ENCODE measurements around the gene TXNDC16.
"Not testable (repeated sequence)": the region's sequence is repeated elsewhere in the genome, so short reads cannot be mapped to it uniquely, and the experiment has no call there.

The TXNDC16 gene

GRCh38 chr14:52514046-52514811 is 38.1 kb downstream of the TXNDC16 start:
- Histone ChIP-seq H3K36me3 (replicated peaks) (no peaks in the 10 kb centered on the region), H3K27me3 (ENCODE audit: low read depth) (no peaks in the 10 kb centered on the region), H3K9me3 (no peaks in the 10 kb centered on the region), H3K4me1 (no peaks in the 10 kb centered on the region; the same call in 1 of the 2 replicates), H3K4me3 (no peak overlapping the region)
- no peak for DNase-seq (ENCODE audit: low spot score in 2 of 2)
- in situ Hi-C loops (cut with MboI; ENCODE audit: low sequenced_read_pairs): no loop called here

GRCh38 chr14:52513249-52513648 is 39.1 kb downstream of the TXNDC16 start:
- DNase-seq (ENCODE audit: low spot score in 2 of 2): no peak

GRCh38 chr14:52494444-52494843 is 57.9 kb downstream of the TXNDC16 start:
- in situ Hi-C loops (cut with MboI; ENCODE audit: low sequenced_read_pairs): no loop called here

More at GRCh38 chr14:52513249-52513648, 39.1 kb downstream of the TXNDC16 start:
- no peaks in the 10 kb centered on the region for H3K36me3 ChIP-seq (replicated peaks)
- no peaks in the 10 kb centered on the region for H3K27me3 ChIP-seq (ENCODE audit: low read depth)
- H3K4me1 ChIP-seq: no peaks in the 10 kb centered on the region; the same call in 1 of the 2 replicates
- in situ Hi-C loops (cut with MboI; ENCODE audit: low sequenced_read_pairs): no loop called here
- H3K9me3 ChIP-seq: no peaks in the 10 kb centered on the region
- no peak overlapping the region for H3K4me3 ChIP-seq

GRCh38 chr14:52485350-52485960 is 66.8 kb downstream of the TXNDC16 start:
- no peaks in the 10 kb centered on the region for H3K36me3 ChIP-seq (replicated peaks)

More at GRCh38 chr14:52494444-52494843, 57.9 kb downstream of the TXNDC16 start:
- Histone ChIP-seq H3K9me3 (no peaks in the 10 kb centered on the region), H3K4me1 (no peaks in the 10 kb centered on the region), H3K4me3 (no peak overlapping the region), H3K36me3 (replicated peaks) (no peaks in the 10 kb centered on the region), H3K27me3 (ENCODE audit: low read depth) (no peaks in the 10 kb centered on the region)
- DNase-seq (ENCODE audit: low spot score in 2 of 2): no peak

GRCh38 chr14:52481864-52482263 is 70.4 kb downstream of the TXNDC16 start:
- Histone ChIP-seq H3K4me3 (no peak overlapping the region), H3K27me3 (ENCODE audit: low read depth) (no peaks in the 10 kb centered on the region), H3K4me1 (no peaks in the 10 kb centered on the region), H3K36me3 (replicated peaks) (no peaks in the 10 kb centered on the region), H3K9me3 (peaks cover 2% of the 10 kb centered on the region; the same call in 1 of the 2 replicates)
- in situ Hi-C loops (cut with MboI; ENCODE audit: low sequenced_read_pairs): no loop called here
- no peak for DNase-seq (ENCODE audit: low spot score in 2 of 2)

More at GRCh38 chr14:52485350-52485960, 66.8 kb downstream of the TXNDC16 start:
- H3K4me1 ChIP-seq: no peaks in the 10 kb centered on the region
- H3K9me3 ChIP-seq: no peaks in the 10 kb centered on the region
- H3K4me3 ChIP-seq: no peak overlapping the region
- DNase-seq (ENCODE audit: low spot score in 2 of 2): no peak
- H3K27me3 ChIP-seq (ENCODE audit: low read depth): no peaks in the 10 kb centered on the region
- in situ Hi-C loops (cut with MboI; ENCODE audit: low sequenced_read_pairs): no loop called here

- H3K27me3 ChIP-seq (ENCODE audit: low read depth): no peaks in the 10 kb centered on the region
- peak in 1 of 2 experiments; percentile 50 for DNase-seq (ENCODE audit: low spot score in 2 of 2)
- no peak overlapping the region for H3K4me3 ChIP-seq
- H3K4me1 ChIP-seq: peaks cover 4% of the 10 kb centered on the region
- in situ Hi-C loops (cut with MboI; ENCODE audit: low sequenced_read_pairs): no loop called here
- peaks cover 6% of the 10 kb centered on the region; the same call in 1 of the 2 replicates for H3K9me3 ChIP-seq
- H3K36me3 ChIP-seq (replicated peaks): no peaks in the 10 kb centered on the region
Measured at GRCh38 chr14:52473557-52473956, 78.7 kb downstream of the TXNDC16 start.

GRCh38 chr14:52472728-52473127 is 79.6 kb downstream of the TXNDC16 start:
- Histone ChIP-seq H3K4me1 (peaks cover 4% of the 10 kb centered on the region), H3K9me3 (peaks cover 6% of the 10 kb centered on the region; the same call in 1 of the 2 replicates), H3K4me3 (no peak overlapping the region), H3K36me3 (replicated peaks) (no peaks in the 10 kb centered on the region), H3K27me3 (ENCODE audit: low read depth) (no peaks in the 10 kb centered on the region)
- in situ Hi-C loops (cut with MboI; ENCODE audit: low sequenced_read_pairs): no loop called here
- no peak for DNase-seq (ENCODE audit: low spot score in 2 of 2)

- H3K4me1 ChIP-seq; H3K9me3 ChIP-seq; H3K4me3 ChIP-seq; DNase-seq (ENCODE audit: low spot score in 2 of 2); H3K27me3 ChIP-seq (ENCODE audit: low read depth); H3K36me3 ChIP-seq (replicated peaks); in situ Hi-C loops (cut with MboI; ENCODE audit: low sequenced_read_pairs): not testable (repeated sequence)
Measured at GRCh38 chr14:52472251-52472650, 80.1 kb downstream of the TXNDC16 start.

- Histone ChIP-seq H3K27me3 (ENCODE audit: low read depth) (no peaks in the 10 kb centered on the region), H3K36me3 (replicated peaks) (peaks cover under 1% of the 10 kb centered on the region), H3K4me3 (no peak overlapping the region), H3K4me1 (no peaks in the 10 kb centered on the region), H3K9me3 (no peaks in the 10 kb centered on the region)
- in situ Hi-C loops (cut with MboI; ENCODE audit: low sequenced_read_pairs): no loop called here
- no peak for DNase-seq (ENCODE audit: low spot score in 2 of 2)
Measured at GRCh38 chr14:52467515-52468266, 84.6 kb downstream of the TXNDC16 start.

- Histone ChIP-seq H3K4me3 (no peak overlapping the region), H3K9me3 (0 out of 2 replicates have a peak, but pooled peaks cover 6% of the 10 kb centered on the region), H3K4me1 (no peaks in the 10 kb centered on the region), H3K36me3 (replicated peaks) (peaks cover 5% of the 10 kb centered on the region), H3K27me3 (ENCODE audit: low read depth) (no peaks in the 10 kb centered on the region)
- DNase-seq (ENCODE audit: low spot score in 2 of 2): no peak
- in situ Hi-C loops (cut with MboI; ENCODE audit: low sequenced_read_pairs): no loop called here
Measured at GRCh38 chr14:52464175-52464574, 88.1 kb downstream of the TXNDC16 start.

- DNase-seq (ENCODE audit: low spot score in 2 of 2): no peak
- peaks cover 5% of the 10 kb centered on the region for H3K36me3 ChIP-seq (replicated peaks)
- 0 out of 2 replicates have a peak, but pooled peaks cover 6% of the 10 kb centered on the region for H3K9me3 ChIP-seq
- no peaks in the 10 kb centered on the region for H3K27me3 ChIP-seq (ENCODE audit: low read depth)
- no peak overlapping the region for H3K4me3 ChIP-seq
- in situ Hi-C loops (cut with MboI; ENCODE audit: low sequenced_read_pairs): no loop called here
- H3K4me1 ChIP-seq: no peaks in the 10 kb centered on the region
Measured at GRCh38 chr14:52463375-52463774, 88.9 kb downstream of the TXNDC16 start.

GRCh38 chr14:52461721-52462120 is 90.6 kb downstream of the TXNDC16 start:
- no peak for DNase-seq (ENCODE audit: low spot score in 2 of 2)
- H3K36me3 ChIP-seq (replicated peaks): peaks cover 5% of the 10 kb centered on the region
- no peaks in the 10 kb centered on the region for H3K4me1 ChIP-seq
- in situ Hi-C loops (cut with MboI; ENCODE audit: low sequenced_read_pairs): no loop called here
- no peaks in the 10 kb centered on the region for H3K27me3 ChIP-seq (ENCODE audit: low read depth)
- 0 out of 2 replicates have a peak, but pooled peaks cover 6% of the 10 kb centered on the region for H3K9me3 ChIP-seq
- no peak overlapping the region for H3K4me3 ChIP-seq

GRCh38 chr14:52458721-52459085 is 93.6 kb downstream of the TXNDC16 start:
- Histone ChIP-seq H3K4me1 (no peaks in the 10 kb centered on the region), H3K9me3 (0 out of 2 replicates have a peak, but pooled peaks cover 6% of the 10 kb centered on the region), H3K36me3 (replicated peaks) (peaks cover 5% of the 10 kb centered on the region), H3K4me3 (no peak overlapping the region), H3K27me3 (ENCODE audit: low read depth) (no peaks in the 10 kb centered on the region)
- in situ Hi-C loops (cut with MboI; ENCODE audit: low sequenced_read_pairs): no loop called here
- DNase-seq (ENCODE audit: low spot score in 2 of 2): no peak
